Measurements from ENCODE around the gene SYT7.
"Not testable (repeated sequence)": the region's sequence is repeated elsewhere in the genome, so short reads cannot be mapped to it uniquely, and the experiment has no call there.

Gene SYT7

DNA sequence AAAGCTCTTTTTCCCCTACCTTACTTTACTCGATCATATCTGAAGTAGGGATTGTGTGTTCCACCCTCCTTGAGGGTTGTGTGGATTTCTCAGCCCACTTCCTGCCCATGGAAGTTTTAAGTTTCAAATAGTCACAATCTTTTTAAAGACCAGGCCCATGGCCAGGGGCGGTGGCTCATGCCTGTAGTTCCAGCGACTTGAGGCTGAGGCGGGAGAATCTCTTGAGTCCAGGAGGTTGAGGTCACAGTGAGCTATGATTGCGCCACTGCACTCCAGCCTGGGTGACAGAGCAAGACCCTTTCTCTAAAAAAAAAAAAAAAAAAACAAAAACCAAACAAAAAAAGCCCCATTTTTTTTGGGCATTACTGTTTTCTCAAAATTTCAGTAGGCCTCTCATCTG, 108.6 kb downstream of the SYT7 start:
- no peak for DNase-seq (ENCODE audit: low spot score)
- TF ChIP-seq, protein P1, sequence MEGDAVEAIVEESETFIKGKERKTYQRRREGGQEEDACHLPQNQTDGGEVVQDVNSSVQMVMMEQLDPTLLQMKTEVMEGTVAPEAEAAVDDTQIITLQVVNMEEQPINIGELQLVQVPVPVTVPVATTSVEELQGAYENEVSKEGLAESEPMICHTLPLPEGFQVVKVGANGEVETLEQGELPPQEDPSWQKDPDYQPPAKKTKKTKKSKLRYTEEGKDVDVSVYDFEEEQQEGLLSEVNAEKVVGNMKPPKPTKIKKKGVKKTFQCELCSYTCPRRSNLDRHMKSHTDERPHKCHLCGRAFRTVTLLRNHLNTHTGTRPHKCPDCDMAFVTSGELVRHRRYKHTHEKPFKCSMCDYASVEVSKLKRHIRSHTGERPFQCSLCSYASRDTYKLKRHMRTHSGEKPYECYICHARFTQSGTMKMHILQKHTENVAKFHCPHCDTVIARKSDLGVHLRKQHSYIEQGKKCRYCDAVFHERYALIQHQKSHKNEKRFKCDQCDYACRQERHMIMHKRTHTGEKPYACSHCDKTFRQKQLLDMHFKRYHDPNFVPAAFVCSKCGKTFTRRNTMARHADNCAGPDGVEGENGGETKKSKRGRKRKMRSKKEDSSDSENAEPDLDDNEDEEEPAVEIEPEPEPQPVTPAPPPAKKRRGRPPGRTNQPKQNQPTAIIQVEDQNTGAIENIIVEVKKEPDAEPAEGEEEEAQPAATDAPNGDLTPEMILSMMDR (IDR thresholded peaks at IDR 0.05; ENCODE audit: borderline replicate concordance, control extremely low read depth, extremely low read depth, insufficient read depth, missing control alignments) = no peak
- in situ Hi-C loops (cut with MboI; ENCODE audit: low sequenced_read_pairs, unreplicated experiment) = no loop called here

DNA sequence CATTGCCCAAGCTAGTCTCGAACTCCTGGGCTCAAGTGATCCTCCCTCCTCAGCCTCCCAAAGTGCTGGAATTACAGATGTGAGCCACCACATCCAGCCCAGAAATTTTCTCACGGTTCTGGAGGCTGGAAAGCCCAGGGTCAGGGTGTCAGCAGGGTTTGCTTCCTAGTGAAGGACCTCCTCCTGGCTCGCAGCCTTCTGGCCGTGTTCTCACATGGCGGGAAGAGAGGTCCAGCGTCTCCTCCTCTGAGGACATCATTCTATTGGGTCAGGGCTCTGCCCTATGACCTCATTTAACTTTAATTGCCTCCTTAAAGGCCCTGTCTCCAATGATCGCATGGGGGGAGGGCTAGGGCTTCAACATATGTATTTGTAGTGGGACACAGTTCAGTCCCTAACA, 112.9 kb downstream of the SYT7 start:
- TF ChIP-seq, protein P1 (IDR thresholded peaks at IDR 0.05; ENCODE audit: borderline replicate concordance, control extremely low read depth, extremely low read depth, insufficient read depth, missing control alignments) = no peak
- in situ Hi-C loops (cut with MboI; ENCODE audit: low sequenced_read_pairs, unreplicated experiment) = no loop called here
- DNase-seq (ENCODE audit: low spot score) = no peak

DNA sequence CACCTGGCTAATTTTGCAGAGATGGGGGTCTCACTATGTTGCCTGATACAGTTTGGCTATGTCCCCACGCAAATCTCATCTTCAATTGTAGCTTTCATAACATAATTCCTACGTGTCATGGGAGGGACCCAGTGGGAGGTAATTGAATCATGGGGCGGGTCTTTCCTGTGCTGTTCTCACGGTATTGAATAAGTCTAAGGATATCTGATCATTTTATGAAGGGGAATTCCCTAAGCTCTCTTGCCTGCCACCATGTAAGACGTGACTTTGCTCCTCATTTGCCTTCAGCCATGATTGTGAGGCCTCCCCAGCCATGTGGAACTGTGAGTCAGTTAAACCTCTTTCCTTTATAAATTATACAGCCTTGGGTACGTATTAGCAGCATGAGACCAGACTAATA, 113.3 kb downstream of the SYT7 start:
- DNase-seq (ENCODE audit: low spot score); in situ Hi-C loops (cut with MboI; ENCODE audit: low sequenced_read_pairs, unreplicated experiment): not testable (repeated sequence)

All from GM13976 (cell line).